Thoracic aorta (tissue), 2 donors: ENCODE data around the gene MCFD2. TPM values are rescaled to one million over a fixed set of nuclear protein-coding genes. Genes with fewer than 3 reads are reported as not detected.
A peak's percentile ranks its signal among the peaks of the same experiment; 100 is the strongest.

Experiments used
- ATAC-seq: fragments of 150-250 bp; one replicate; pipeline ENCODE4 v1.8.0; 2017; ENCODE audit warnings: low read depth; ENCODE audit not compliant: insufficient number of reproducible peaks, low FRiP score
- DNase-seq: peaks from one replicate; pipeline ENCODE4 v3.0.0-alpha.2; 2020; ENCODE audit warnings: low spot score
- H3K27ac ChIP-seq, 2 donors: fragments of 200-600 bp; sonication (generic); 1 replicate in 1 of 2; 2 replicates in 1 of 2; pipeline ENCODE4 v1.5.1; 2016; ENCODE audit warnings: mild to moderate bottlenecking in 2 of 2, moderate library complexity in 2 of 2
- H3K27me3 ChIP-seq: fragments of 200-600 bp; sonication (generic); replicated peaks from 2 replicates; pipeline ENCODE4 v1.6.0; 2016; ENCODE audit warnings: mild to moderate bottlenecking; ENCODE audit not compliant: insufficient read depth
- H3K36me3 ChIP-seq: fragments of 200-600 bp; sonication (generic); one replicate; pipeline ENCODE4 v1.5.1; 2016
- H3K4me1 ChIP-seq, 2 donors: fragments of 200-600 bp; sonication (generic); 1 replicate in 1 of 2; 2 replicates in 1 of 2; pipeline versions ENCODE4 v1.5.1 to v1.6.0; 2016; ENCODE audit warnings: low read depth in 2 of 2, mild to moderate bottlenecking in 1 of 2; ENCODE audit not compliant: control insufficient read depth in 1 of 2
- H3K4me3 ChIP-seq: fragments of 200-600 bp; sonication (generic); 2 replicates; pipeline ENCODE4 v1.5.1; 2016; ENCODE audit warnings: mild to moderate bottlenecking
- H3K9me3 ChIP-seq: fragments of 200-600 bp; sonication (generic); 2 replicates; pipeline ENCODE4 v1.5.1; 2016
- total RNA-seq, 2 donors: library from RNA; depleted of rRNA; stranded (reverse); fragments of >200 nt; gene quantifications; one replicate each; pipeline versions ENCODE4 v1.1.0 to v1.2.3, GENCODE V29; 2016
- TF ChIP-seq, protein P1 (sequence below): fragments of 200-600 bp; sonication (generic); IDR thresholded peaks from one replicate; pipeline ENCODE4 v1.5.1; 2019; ENCODE audit warnings: antibody characterized with exemption

The MCFD2 gene
- total RNA-seq, 2 donors from 2014 or later: 79.9 to 127 TPM

DNA sequence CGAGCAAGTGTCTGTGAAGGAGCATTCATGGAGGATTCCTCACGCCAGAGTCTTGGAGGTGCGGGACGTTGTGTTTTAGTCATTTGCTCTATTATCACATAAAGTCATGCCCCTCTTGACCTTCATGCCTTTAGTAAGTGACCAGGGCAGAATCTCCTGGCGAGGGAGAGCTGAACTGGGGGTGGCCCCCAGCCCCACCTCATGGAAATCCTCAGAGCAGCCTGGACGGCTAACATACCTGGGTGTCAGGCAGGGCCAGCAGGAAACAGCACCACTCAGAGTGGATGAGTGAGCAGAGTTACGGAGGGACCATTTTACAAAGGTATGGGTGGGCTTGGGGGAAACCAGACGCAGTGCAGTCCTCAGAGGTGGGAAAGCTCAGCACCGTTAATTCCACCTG, 56.1 kb downstream of the MCFD2 start:
- peaks cover 10 to 44% of the 10 kb centered on the region in 2 donors for H3K4me1 ChIP-seq
- H3K9me3 ChIP-seq: no peaks in the 10 kb centered on the region
- no peak for ATAC-seq
- H3K27ac ChIP-seq: peak overlapping the region; percentile 36 to 53
- DNase-seq: no peak
- H3K27me3 ChIP-seq: no peaks in the 10 kb centered on the region
- no peaks in the 10 kb centered on the region for H3K36me3 ChIP-seq
- no peak overlapping the region for H3K4me3 ChIP-seq
- TF ChIP-seq, protein P1, sequence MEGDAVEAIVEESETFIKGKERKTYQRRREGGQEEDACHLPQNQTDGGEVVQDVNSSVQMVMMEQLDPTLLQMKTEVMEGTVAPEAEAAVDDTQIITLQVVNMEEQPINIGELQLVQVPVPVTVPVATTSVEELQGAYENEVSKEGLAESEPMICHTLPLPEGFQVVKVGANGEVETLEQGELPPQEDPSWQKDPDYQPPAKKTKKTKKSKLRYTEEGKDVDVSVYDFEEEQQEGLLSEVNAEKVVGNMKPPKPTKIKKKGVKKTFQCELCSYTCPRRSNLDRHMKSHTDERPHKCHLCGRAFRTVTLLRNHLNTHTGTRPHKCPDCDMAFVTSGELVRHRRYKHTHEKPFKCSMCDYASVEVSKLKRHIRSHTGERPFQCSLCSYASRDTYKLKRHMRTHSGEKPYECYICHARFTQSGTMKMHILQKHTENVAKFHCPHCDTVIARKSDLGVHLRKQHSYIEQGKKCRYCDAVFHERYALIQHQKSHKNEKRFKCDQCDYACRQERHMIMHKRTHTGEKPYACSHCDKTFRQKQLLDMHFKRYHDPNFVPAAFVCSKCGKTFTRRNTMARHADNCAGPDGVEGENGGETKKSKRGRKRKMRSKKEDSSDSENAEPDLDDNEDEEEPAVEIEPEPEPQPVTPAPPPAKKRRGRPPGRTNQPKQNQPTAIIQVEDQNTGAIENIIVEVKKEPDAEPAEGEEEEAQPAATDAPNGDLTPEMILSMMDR: no peak

DNA sequence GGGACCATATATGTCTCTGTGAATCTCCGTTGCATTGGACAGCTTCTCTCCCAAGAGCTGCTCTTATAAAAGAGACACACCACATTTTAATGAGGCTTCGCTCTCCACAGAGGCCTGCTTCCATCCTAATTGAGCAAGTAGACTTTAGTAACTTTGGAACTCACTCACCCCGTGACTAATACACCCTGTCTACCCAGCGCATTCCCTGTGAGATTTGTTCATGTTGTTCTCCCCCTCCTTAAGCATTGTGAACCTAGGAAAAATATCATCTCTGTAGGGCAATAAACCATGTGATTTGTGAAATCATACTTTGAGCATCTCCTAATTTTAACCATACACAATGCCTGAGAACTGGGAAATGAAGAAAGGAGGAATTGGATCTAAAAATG, 56.9 kb downstream of the MCFD2 start:
- TF ChIP-seq, protein P1: no peak
- DNase-seq (no peak), ATAC-seq (no peak)
- H3K27me3 ChIP-seq: no peaks in the 10 kb centered on the region
- no peaks in the 10 kb centered on the region for H3K36me3 ChIP-seq
- H3K4me1 ChIP-seq: peaks cover 15 to 52% of the 10 kb centered on the region in 2 donors
- no peaks in the 10 kb centered on the region for H3K9me3 ChIP-seq
- peak overlapping the region; percentile 36 to 53 for H3K27ac ChIP-seq
- H3K4me3 ChIP-seq: no peak overlapping the region

DNA sequence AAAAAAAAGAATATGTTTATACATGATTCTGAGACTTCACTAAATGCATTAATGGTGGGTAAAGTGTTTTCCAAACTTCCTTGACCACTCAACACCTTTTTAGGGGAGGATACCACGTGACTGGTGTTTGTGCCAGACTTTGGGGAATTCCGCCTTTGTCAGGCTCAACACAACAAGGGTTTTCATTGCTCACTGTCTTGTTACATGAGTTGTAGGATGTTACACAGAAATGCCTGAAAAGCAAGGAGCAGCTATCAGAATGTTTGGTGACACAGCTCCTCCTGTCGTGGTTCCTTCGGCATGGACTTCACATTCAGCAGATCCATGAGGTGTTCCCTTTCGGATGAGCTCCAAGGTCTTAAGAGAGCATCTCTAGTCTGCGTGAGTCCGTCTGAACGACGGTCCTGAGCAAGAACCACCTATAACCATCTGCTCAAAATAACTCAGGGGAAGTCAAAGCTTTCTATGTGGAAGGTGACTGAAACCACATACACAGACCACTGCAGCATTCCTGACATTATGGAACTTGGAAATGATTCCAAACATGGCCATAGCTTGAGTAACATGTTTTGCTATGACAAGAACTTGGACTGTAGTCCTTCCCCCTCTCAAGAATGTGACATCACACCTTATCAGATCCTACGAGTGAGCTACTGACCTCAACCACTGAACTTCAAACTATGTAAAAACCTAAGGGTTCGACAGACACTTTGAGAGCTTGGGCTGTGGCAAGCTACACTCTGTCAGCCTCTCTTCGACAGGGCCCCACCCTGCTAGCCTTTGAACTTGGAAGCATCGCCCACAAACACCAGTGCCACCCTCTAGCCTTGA, 57.5 kb downstream of the MCFD2 start:
- peaks cover 15 to 53% of the 10 kb centered on the region in 2 donors for H3K4me1 ChIP-seq
- H3K27me3 ChIP-seq: no peaks in the 10 kb centered on the region
- H3K9me3 ChIP-seq: no peaks in the 10 kb centered on the region
- H3K4me3 ChIP-seq: no peak overlapping the region
- no peaks in the 10 kb centered on the region for H3K36me3 ChIP-seq
- TF ChIP-seq, protein P1: no peak
- no peak for DNase-seq
- H3K27ac ChIP-seq: peak overlapping the region; percentile 36 to 53
- no peak for ATAC-seq

DNA sequence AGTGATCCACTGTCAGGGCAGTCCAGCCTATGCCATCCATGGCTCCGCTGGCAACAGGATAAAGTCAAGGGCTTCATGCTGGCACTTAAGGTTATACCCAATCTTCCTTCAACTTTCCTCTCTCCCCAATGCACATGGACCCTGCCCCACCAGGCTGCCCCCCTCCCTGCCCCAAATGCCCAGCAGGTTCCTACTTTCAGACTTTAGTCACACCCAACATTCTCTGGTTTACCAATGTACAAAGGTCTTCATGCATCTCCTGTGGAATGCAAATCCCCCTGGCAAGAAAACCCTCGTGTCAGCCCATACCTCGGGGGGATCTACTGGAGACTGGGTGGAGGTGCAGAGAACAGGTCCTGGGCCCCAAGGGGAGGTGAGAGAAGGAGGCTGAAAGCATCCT, 59.3 kb downstream of the MCFD2 start:
- H3K27me3 ChIP-seq: no peaks in the 10 kb centered on the region
- no peak overlapping the region for H3K4me3 ChIP-seq
- ATAC-seq (no peak), DNase-seq (no peak)
- H3K9me3 ChIP-seq: no peaks in the 10 kb centered on the region
- peak overlapping the region; percentile 73 to 79 for H3K27ac ChIP-seq
- peaks cover 17 to 57% of the 10 kb centered on the region in 2 donors for H3K4me1 ChIP-seq
- TF ChIP-seq, protein P1: no peak
- H3K36me3 ChIP-seq: no peaks in the 10 kb centered on the region

DNA sequence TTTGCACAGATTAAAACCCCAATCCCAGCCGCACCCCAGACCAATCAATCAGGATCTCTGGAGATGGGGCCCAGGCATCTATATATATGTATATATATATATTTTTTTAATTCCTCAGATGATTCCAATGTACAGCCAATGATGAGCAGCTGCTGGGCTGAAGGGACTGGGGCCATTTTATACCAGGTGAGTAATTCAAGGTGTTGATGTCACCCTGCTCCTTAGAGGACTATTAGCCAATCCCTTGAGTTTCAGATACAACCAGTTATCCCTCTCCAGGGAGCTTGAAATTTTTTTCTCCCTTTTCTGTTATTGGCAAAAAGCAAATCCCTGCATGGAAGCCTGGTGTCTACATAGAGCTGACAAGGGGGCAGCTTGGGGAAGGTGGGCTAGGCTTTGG, 59.8 kb downstream of the MCFD2 start:
- Histone ChIP-seq H3K9me3 (no peaks in the 10 kb centered on the region), H3K27me3 (no peaks in the 10 kb centered on the region), H3K4me3 (no peak overlapping the region), H3K4me1 (peaks cover 22 to 62% of the 10 kb centered on the region in 2 donors), H3K36me3 (no peaks in the 10 kb centered on the region), H3K27ac (peak overlapping the region; percentile 73 to 79)
- TF ChIP-seq, protein P1: no peak
- no peak for DNase-seq
- ATAC-seq: no peak
